SK-N-SH (cell line): ENCODE measurements around the gene ATAD1.

ENCODE experiments used
- CHD2 ChIP-seq: fragments of 150-350 bp; IDR thresholded peaks from 2 replicates; pipeline ENCODE4 v1.6.1; 2018; ENCODE audit warnings: low read length; ENCODE audit not compliant: partially characterized antibody
- ELF1 ChIP-seq: IDR thresholded peaks from 2 replicates; pipeline ENCODE4 v1.4.0; 2012
- EZH2phosphoT487 ChIP-seq: fragments of 200-600 bp; sonication (generic); IDR thresholded peaks from 2 replicates; pipeline ENCODE4 v1.6.1; 2017; ENCODE audit warnings: low read depth, mixed run types, mild to moderate bottlenecking, antibody characterized with exemption, moderate library complexity, borderline replicate concordance
- POLR2AphosphoS5 ChIP-seq: IDR thresholded peaks from 2 replicates; pipeline ENCODE4 v1.6.1; 2012; ENCODE audit warnings: low read depth, low read length
- TF ChIP-seq, protein P1 (sequence below): fragments of 200-600 bp; sonication (generic); IDR thresholded peaks from 2 replicates; pipeline ENCODE4 v1.6.1; 2017; ENCODE audit warnings: antibody characterized with exemption, mild to moderate bottlenecking, moderate library complexity
- TF ChIP-seq, protein P2 (sequence below): fragments of 150-350 bp; IDR thresholded peaks from 2 replicates; pipeline ENCODE4 v1.6.1; 2017; ENCODE audit warnings: antibody characterized with exemption, low read length, low read depth, borderline replicate concordance
- TF ChIP-seq, protein P3 (sequence below): IDR thresholded peaks from 2 replicates; pipeline ENCODE4 v1.4.0; 2012; ENCODE audit warnings: low read depth, borderline replicate concordance
- TF ChIP-seq, protein P4 (sequence below): IDR thresholded peaks from 2 replicates; pipeline ENCODE4 v1.6.1; 2012; ENCODE audit warnings: mild to moderate bottlenecking, low read depth, low read length, moderate library complexity
- TF ChIP-seq, protein P5 (sequence below): IDR thresholded peaks from 2 replicates; pipeline ENCODE4 v1.4.0; 2012; ENCODE audit warnings: low read depth, borderline replicate concordance

DNA sequence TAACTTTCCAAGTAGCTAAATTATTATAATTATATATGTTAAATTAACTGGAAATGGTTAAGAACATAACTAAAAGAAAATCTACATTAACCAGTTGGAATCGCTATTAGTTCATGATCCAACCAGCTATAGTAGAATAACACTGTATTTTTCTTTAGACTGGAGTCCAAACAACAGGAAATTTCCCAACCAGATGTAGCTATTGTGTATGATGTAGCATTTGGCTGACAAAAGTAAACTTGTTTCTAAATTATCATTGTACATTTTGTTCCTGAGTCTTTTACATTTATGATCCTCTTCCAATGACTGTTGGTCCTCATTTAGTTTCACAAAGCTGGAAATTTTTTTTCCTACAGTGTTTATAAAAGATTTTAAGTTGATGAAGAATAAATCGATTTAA is 96.2 kb downstream of the ATAD1 start:
- TF ChIP-seq ELF1: no peak
- TF ChIP-seq, protein P1, sequence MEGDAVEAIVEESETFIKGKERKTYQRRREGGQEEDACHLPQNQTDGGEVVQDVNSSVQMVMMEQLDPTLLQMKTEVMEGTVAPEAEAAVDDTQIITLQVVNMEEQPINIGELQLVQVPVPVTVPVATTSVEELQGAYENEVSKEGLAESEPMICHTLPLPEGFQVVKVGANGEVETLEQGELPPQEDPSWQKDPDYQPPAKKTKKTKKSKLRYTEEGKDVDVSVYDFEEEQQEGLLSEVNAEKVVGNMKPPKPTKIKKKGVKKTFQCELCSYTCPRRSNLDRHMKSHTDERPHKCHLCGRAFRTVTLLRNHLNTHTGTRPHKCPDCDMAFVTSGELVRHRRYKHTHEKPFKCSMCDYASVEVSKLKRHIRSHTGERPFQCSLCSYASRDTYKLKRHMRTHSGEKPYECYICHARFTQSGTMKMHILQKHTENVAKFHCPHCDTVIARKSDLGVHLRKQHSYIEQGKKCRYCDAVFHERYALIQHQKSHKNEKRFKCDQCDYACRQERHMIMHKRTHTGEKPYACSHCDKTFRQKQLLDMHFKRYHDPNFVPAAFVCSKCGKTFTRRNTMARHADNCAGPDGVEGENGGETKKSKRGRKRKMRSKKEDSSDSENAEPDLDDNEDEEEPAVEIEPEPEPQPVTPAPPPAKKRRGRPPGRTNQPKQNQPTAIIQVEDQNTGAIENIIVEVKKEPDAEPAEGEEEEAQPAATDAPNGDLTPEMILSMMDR: no peak
- no peak for TF ChIP-seq EZH2phosphoT487
- TF ChIP-seq, protein P2, sequence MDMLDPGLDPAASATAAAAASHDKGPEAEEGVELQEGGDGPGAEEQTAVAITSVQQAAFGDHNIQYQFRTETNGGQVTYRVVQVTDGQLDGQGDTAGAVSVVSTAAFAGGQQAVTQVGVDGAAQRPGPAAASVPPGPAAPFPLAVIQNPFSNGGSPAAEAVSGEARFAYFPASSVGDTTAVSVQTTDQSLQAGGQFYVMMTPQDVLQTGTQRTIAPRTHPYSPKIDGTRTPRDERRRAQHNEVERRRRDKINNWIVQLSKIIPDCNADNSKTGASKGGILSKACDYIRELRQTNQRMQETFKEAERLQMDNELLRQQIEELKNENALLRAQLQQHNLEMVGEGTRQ: no peak
- TF ChIP-seq, protein P3, sequence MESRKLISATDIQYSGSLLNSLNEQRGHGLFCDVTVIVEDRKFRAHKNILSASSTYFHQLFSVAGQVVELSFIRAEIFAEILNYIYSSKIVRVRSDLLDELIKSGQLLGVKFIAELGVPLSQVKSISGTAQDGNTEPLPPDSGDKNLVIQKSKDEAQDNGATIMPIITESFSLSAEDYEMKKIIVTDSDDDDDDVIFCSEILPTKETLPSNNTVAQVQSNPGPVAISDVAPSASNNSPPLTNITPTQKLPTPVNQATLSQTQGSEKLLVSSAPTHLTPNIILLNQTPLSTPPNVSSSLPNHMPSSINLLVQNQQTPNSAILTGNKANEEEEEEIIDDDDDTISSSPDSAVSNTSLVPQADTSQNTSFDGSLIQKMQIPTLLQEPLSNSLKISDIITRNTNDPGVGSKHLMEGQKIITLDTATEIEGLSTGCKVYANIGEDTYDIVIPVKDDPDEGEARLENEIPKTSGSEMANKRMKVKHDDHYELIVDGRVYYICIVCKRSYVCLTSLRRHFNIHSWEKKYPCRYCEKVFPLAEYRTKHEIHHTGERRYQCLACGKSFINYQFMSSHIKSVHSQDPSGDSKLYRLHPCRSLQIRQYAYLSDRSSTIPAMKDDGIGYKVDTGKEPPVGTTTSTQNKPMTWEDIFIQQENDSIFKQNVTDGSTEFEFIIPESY: no peak
- TF ChIP-seq, protein P4, sequence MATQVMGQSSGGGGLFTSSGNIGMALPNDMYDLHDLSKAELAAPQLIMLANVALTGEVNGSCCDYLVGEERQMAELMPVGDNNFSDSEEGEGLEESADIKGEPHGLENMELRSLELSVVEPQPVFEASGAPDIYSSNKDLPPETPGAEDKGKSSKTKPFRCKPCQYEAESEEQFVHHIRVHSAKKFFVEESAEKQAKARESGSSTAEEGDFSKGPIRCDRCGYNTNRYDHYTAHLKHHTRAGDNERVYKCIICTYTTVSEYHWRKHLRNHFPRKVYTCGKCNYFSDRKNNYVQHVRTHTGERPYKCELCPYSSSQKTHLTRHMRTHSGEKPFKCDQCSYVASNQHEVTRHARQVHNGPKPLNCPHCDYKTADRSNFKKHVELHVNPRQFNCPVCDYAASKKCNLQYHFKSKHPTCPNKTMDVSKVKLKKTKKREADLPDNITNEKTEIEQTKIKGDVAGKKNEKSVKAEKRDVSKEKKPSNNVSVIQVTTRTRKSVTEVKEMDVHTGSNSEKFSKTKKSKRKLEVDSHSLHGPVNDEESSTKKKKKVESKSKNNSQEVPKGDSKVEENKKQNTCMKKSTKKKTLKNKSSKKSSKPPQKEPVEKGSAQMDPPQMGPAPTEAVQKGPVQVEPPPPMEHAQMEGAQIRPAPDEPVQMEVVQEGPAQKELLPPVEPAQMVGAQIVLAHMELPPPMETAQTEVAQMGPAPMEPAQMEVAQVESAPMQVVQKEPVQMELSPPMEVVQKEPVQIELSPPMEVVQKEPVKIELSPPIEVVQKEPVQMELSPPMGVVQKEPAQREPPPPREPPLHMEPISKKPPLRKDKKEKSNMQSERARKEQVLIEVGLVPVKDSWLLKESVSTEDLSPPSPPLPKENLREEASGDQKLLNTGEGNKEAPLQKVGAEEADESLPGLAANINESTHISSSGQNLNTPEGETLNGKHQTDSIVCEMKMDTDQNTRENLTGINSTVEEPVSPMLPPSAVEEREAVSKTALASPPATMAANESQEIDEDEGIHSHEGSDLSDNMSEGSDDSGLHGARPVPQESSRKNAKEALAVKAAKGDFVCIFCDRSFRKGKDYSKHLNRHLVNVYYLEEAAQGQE: no peak
- TF ChIP-seq, protein P5, sequence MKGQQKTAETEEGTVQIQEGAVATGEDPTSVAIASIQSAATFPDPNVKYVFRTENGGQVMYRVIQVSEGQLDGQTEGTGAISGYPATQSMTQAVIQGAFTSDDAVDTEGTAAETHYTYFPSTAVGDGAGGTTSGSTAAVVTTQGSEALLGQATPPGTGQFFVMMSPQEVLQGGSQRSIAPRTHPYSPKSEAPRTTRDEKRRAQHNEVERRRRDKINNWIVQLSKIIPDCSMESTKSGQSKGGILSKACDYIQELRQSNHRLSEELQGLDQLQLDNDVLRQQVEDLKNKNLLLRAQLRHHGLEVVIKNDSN: no peak
- TF ChIP-seq POLR2AphosphoS5: no peak
- no peak for TF ChIP-seq CHD2
